Measurements from ENCODE around the gene PLAGL2.

The PLAGL2 gene

DNA sequence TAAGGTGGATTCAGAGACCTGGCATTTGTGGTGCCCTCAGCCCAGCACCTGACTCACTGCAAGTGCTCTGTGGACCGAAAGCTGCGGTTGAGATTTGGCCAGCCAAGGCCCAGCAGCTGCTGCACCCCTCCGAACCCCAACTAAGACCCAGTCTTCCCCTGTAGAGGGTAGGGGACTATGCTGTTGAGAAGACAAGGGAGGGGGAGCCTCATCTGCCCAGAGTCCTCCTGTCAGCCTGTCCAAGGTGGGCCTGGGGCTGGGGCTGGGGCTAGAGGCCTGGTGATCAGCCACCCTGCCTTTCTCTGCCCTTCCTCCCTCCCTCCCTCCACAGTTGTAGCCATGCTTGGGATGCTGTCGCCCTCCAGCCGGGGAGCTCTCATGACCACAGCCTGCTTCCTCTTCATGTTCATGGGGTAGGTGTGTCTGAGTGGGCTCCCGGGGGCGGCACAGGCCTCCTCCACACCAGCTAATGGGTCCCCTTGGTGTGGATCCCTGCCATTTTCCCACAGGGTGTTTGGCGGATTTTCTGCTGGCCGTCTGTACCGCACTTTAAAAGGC is 57.2 kb downstream of the PLAGL2 start:
- DNase-seq = no peak

DNA sequence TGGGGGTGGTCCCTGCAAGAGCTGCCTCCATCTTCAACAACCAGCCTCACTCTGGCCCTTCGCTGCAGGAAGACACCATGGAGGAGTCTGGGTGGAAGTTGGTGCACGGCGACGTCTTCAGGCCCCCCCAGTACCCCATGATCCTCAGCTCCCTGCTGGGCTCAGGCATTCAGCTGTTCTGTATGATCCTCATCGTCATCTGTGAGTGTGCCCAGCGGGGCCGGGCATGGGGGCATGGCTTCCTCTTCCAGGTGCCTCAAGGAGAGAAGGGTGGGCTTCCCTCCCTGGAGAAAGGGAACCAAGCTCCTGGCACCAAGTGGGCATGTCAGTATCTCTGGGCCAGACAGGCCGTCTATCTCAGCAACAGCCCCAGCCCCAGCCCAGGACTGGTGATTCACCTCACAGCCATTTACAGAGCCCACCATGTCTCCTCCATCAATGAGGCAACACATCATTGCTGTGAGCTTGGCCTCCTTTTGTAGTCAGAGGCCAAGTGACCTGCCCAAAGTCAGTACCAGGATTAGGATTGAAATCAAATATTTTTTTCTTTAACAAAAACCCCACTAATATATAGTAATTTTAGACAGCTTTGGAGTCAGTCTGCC is 57.9 kb downstream of the PLAGL2 start:
- DNase-seq = no peak

GRCh38 chr20:32144898-32145662 is 62.5 kb downstream of the PLAGL2 start:
- DNase-seq = no peak

GRCh38 chr20:32142991-32143390 is 64.6 kb downstream of the PLAGL2 start:
- DNase-seq = no peak

All from CD4-positive, alpha-beta T cell treated with Interleukin-4 for 1 hour (primary cell).